Ascending aorta (tissue), 2 donors: ENCODE measurements around the gene COMMD9. TPM values are rescaled to one million over a fixed set of nuclear protein-coding genes. Genes with fewer than 3 reads are reported as not detected.

Source experiments
- DNase-seq, 2 donors: peaks; one replicate each; pipeline ENCODE4 v3.0.0-alpha.2; 2019; ENCODE audit warnings: low spot score in 2 of 2
- H3K27ac ChIP-seq, 2 donors: fragments of 200-600 bp; sonication (generic); one replicate each; pipeline ENCODE4 v1.5.1; 2016 to 2017; ENCODE audit warnings: mild to moderate bottlenecking in 1 of 2
- H3K27me3 ChIP-seq: fragments of 200-600 bp; sonication (generic); one replicate; pipeline ENCODE4 v1.5.1; 2017
- H3K36me3 ChIP-seq, 2 donors: fragments of 200-600 bp; sonication (generic); one replicate each; pipeline ENCODE4 v1.5.1; 2016
- H3K4me1 ChIP-seq, 2 donors: fragments of 200-600 bp; sonication (generic); one replicate each; pipeline ENCODE4 v1.5.1; 2016 to 2017; ENCODE audit warnings: mild to moderate bottlenecking in 1 of 2
- H3K4me3 ChIP-seq, 2 donors: fragments of 200-600 bp; sonication (generic); one replicate each; pipeline ENCODE4 v1.5.1; 2016 to 2017; ENCODE audit warnings: mild to moderate bottlenecking in 1 of 2
- H3K9me3 ChIP-seq, 2 donors: fragments of 200-600 bp; sonication (generic); one replicate each; pipeline ENCODE4 v1.5.1; 2016
- intact Hi-C: fragments of 100-400 bp; cut with DNase I; formaldehyde crosslinking; loops from one replicate; pipeline ENCODE4 v1.15.1; 2023
- total RNA-seq: library from RNA; depleted of rRNA; stranded (reverse); fragments of >200 nt; gene quantifications from one replicate; pipeline ENCODE4 v1.1.0, GENCODE V29; 2016
- TF ChIP-seq, protein P1 (sequence below), 3 experiments: fragments of 200-600 bp in 2 of 3; fragments of 450-650 bp in 1 of 3; sonication (generic) in 2 of 3; IDR thresholded peaks; one replicate each; pipeline ENCODE4 v1.5.1; 2016 to 2019; ENCODE audit warnings: antibody characterized with exemption in 3 of 3, mild to moderate bottlenecking in 1 of 3, moderate library complexity in 1 of 3

The COMMD9 gene
- total RNA-seq, 1 donor from 2014 or later, result 69.2 TPM

- no peak for DNase-seq
- Histone ChIP-seq H3K27me3 (no peaks in the 10 kb centered on the region), H3K4me1 (no peaks in the 10 kb centered on the region), H3K27ac (no peak overlapping the region), H3K4me3 (no peak overlapping the region), H3K9me3 (no peaks in the 10 kb centered on the region), H3K36me3 (peaks cover 22 to 44% of the 10 kb centered on the region in 2 donors)
- intact Hi-C loops, result loop anchor here (10.0 kb wide), 1 partner anchor 1366 kb away; the partner anchor contains the start of genes APIP and PDHX
- TF ChIP-seq, protein P1, sequence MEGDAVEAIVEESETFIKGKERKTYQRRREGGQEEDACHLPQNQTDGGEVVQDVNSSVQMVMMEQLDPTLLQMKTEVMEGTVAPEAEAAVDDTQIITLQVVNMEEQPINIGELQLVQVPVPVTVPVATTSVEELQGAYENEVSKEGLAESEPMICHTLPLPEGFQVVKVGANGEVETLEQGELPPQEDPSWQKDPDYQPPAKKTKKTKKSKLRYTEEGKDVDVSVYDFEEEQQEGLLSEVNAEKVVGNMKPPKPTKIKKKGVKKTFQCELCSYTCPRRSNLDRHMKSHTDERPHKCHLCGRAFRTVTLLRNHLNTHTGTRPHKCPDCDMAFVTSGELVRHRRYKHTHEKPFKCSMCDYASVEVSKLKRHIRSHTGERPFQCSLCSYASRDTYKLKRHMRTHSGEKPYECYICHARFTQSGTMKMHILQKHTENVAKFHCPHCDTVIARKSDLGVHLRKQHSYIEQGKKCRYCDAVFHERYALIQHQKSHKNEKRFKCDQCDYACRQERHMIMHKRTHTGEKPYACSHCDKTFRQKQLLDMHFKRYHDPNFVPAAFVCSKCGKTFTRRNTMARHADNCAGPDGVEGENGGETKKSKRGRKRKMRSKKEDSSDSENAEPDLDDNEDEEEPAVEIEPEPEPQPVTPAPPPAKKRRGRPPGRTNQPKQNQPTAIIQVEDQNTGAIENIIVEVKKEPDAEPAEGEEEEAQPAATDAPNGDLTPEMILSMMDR (IDR thresholded peaks at IDR 0.05), result no peak
Observed at GRCh38 chr11:36280531-36280930, 8.7 kb downstream of the COMMD9 start.

DNA sequence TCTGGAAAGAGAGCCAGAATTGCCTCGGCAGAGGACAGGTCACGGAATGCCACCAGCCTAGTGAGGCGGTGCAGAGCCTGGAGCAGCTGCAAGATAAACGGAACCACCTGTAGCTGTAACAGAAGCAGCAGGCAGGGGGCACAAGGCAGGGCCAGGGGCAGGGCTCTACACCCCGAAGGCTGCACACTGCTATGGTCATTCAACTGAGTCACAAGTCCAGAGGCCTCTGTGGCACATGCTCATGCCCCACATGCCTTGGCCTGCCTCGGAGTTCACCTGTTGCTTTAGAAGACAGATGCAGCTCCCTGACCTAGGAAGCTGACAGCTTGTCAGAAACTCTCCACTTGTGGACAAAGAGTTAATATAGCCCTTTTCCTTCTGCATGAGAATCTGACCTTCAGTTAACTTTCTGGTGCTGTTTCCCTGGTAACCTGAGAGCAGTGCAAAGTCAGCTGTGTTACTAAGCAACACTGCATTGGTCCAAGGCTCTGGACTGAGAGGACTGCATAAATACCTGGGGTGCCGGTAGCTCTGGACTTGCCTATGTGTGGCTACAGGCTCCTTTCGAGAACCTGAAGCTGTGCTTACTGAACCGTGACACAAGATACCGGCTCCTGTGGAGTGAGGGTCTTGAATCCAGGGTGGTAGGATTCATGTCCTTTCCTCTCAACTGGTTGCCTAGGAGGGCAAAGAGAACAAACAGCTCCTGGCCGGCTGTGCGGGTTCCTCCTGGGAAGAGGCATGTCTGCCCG is 10.5 kb downstream of the COMMD9 start:
- Histone ChIP-seq H3K4me1 (no peaks in the 10 kb centered on the region), H3K9me3 (no peaks in the 10 kb centered on the region), H3K27ac (no peak overlapping the region), H3K27me3 (no peaks in the 10 kb centered on the region), H3K36me3 (peaks cover 33 to 62% of the 10 kb centered on the region in 2 donors), H3K4me3 (no peak overlapping the region)
- DNase-seq, result no peak
- TF ChIP-seq, protein P1 (IDR thresholded peaks at IDR 0.05), result no peak
- intact Hi-C loops, result no loop called here

DNA sequence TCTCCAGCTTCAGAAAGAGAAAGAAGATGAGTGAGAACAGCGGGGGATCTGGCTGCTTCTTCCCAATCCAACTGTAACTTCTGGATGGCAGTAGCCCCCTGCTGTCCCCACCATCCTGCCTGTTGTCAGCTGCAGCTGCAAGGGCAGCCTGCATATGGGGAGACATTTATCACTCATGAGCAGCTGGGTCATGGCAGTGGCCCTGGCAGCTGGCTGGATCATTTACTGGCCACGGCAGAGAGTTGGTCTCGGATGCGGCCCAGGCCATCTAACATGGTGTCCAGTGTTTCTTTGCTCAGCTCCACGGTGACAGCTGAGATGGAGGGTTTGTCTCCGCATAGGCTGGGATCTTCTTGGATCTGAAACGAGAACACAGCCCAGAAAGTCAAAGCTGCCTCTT is 14.8 kb downstream of the COMMD9 start:
- peaks cover 53 to 84% of the 10 kb centered on the region in 2 donors for H3K36me3 ChIP-seq
- TF ChIP-seq, protein P1 (IDR thresholded peaks at IDR 0.05), result no peak

GRCh38 chr11:36273110-36273509 is 16.1 kb downstream of the COMMD9 start:
- Histone ChIP-seq H3K4me1 (no peaks in the 10 kb centered on the region), H3K4me3 (no peak overlapping the region), H3K9me3 (no peaks in the 10 kb centered on the region), H3K27me3 (no peaks in the 10 kb centered on the region), H3K36me3 (peaks cover 42 to 73% of the 10 kb centered on the region in 2 donors), H3K27ac (no peak overlapping the region)
- TF ChIP-seq, protein P1 (IDR thresholded peaks at IDR 0.05), result no peak
- no peak for DNase-seq
- intact Hi-C loops, result no loop called here

More for the DNA sequence above, 14.8 kb downstream of the COMMD9 start:
- H3K27ac ChIP-seq, result no peak overlapping the region
- no peaks in the 10 kb centered on the region for H3K4me1 ChIP-seq
- H3K9me3 ChIP-seq, result no peaks in the 10 kb centered on the region
- intact Hi-C loops, result no loop called here
- no peaks in the 10 kb centered on the region for H3K27me3 ChIP-seq
- no peak for DNase-seq
- H3K4me3 ChIP-seq, result no peak overlapping the region

GRCh38 chr11:36271794-36272407 is 17.3 kb downstream of the COMMD9 start:
- no peaks in the 10 kb centered on the region for H3K4me1 ChIP-seq
- DNase-seq, result no peak
- no peaks in the 10 kb centered on the region for H3K27me3 ChIP-seq
- no peak overlapping the region for H3K27ac ChIP-seq
- peaks cover 41 to 65% of the 10 kb centered on the region in 2 donors for H3K36me3 ChIP-seq
- H3K4me3 ChIP-seq, result no peak overlapping the region
- TF ChIP-seq, protein P1 (IDR thresholded peaks at IDR 0.05), result no peak
- no peaks in the 10 kb centered on the region for H3K9me3 ChIP-seq
- intact Hi-C loops, result no loop called here
